RCC 7860 (cell line): Measurements from ENCODE around the gene SERTAD1.
"Not testable (repeated sequence)": the region's sequence is repeated elsewhere in the genome, so short reads cannot be mapped to it uniquely, and the experiment has no call there.

Experiments
- DNase-seq: peaks from one replicate; pipeline ENCODE4 v3.0.0-alpha.2; 2015; ENCODE audit warnings: low spot score
- FAIRE-seq: peaks from 2 replicates; lab custom pipeline; 2012; peaks lifted over from hg19 to GRCh38; lab: Jason Lieb, UNC

The SERTAD1 gene

GRCh38 chr19:40453151-40453735 lies 27.5 kb upstream of the SERTAD1 start:
- no peak for FAIRE-seq
- no peak for DNase-seq

GRCh38 chr19:40452016-40452415 lies 26.2 kb upstream of the SERTAD1 start:
- FAIRE-seq (no peak), DNase-seq (no peak)

- DNase-seq: no peak
Measured at GRCh38 chr19:40450664-40451063, 24.9 kb upstream of the SERTAD1 start.

GRCh38 chr19:40449506-40449905 lies 23.7 kb upstream of the SERTAD1 start:
- no peak for FAIRE-seq
- no peak for DNase-seq

More at GRCh38 chr19:40450664-40451063, 24.9 kb upstream of the SERTAD1 start:
- FAIRE-seq: no peak

GRCh38 chr19:40446263-40446784 lies 20.5 kb upstream of the SERTAD1 start:
- DNase-seq (no peak), FAIRE-seq (no peak)

GRCh38 chr19:40445780-40446262 lies 20.0 kb upstream of the SERTAD1 start:
- FAIRE-seq: no peak

GRCh38 chr19:40444825-40445312 lies 19.1 kb upstream of the SERTAD1 start:
- no peak for FAIRE-seq
- DNase-seq: no peak

More at GRCh38 chr19:40445780-40446262, 20.0 kb upstream of the SERTAD1 start:
- no peak for DNase-seq

GRCh38 chr19:40444000-40444824 lies 18.4 kb upstream of the SERTAD1 start, which contains the start of gene SERTAD3:
Gene SERTAD3, minus strand, starts transcription at chr19:40444335. Its CDS starts 2,255 bp downstream, at chr19:40442080.
- FAIRE-seq (no peak), DNase-seq (peak; percentile 78)

- FAIRE-seq (peak; percentile 80), DNase-seq (peak; percentile 97)
Measured at GRCh38 chr19:40443131-40443999, 17.6 kb upstream of the SERTAD1 start.

GRCh38 chr19:40442328-40443130 lies 16.7 kb upstream of the SERTAD1 start:
- DNase-seq (no peak), FAIRE-seq (no peak)

- DNase-seq: no peak
- FAIRE-seq: no peak
Measured at GRCh38 chr19:40441719-40442253, 16.0 kb upstream of the SERTAD1 start.

GRCh38 chr19:40438284-40438683 lies 12.5 kb upstream of the SERTAD1 start:
- DNase-seq: no peak
- FAIRE-seq: no peak

- FAIRE-seq: no peak
- peak; percentile 55 for DNase-seq
Measured at GRCh38 chr19:40433391-40434216, 7.8 kb upstream of the SERTAD1 start.

- FAIRE-seq: not testable (repeated sequence)
Measured at GRCh38 chr19:40432760-40433159, 7.0 kb upstream of the SERTAD1 start.

GRCh38 chr19:40431698-40432097 lies 5.9 kb upstream of the SERTAD1 start:
- no peak for DNase-seq
- FAIRE-seq: no peak

More at GRCh38 chr19:40432760-40433159, 7.0 kb upstream of the SERTAD1 start:
- not testable (repeated sequence) for DNase-seq

- not testable (repeated sequence) for DNase-seq, FAIRE-seq
Measured at GRCh38 chr19:40430242-40430641, 4.5 kb upstream of the SERTAD1 start.

- DNase-seq, FAIRE-seq: not testable (repeated sequence)
Measured at GRCh38 chr19:40428197-40428596, 2.4 kb upstream of the SERTAD1 start.

- FAIRE-seq (no peak), DNase-seq (no peak)
Measured at GRCh38 chr19:40424637-40425449, 949 bp downstream of the SERTAD1 start.
